ENCODE results near the gene NLRP5. TPM values are rescaled to one million over a fixed set of nuclear protein-coding genes. Genes with fewer than 3 reads are reported as not detected.

The NLRP5 gene
- total and polyA plus RNA-seq, 2 of the 8 experiments (the other 6 are each of a cell fraction or from before 2014, with no cell fraction given) = not detected

DNA sequence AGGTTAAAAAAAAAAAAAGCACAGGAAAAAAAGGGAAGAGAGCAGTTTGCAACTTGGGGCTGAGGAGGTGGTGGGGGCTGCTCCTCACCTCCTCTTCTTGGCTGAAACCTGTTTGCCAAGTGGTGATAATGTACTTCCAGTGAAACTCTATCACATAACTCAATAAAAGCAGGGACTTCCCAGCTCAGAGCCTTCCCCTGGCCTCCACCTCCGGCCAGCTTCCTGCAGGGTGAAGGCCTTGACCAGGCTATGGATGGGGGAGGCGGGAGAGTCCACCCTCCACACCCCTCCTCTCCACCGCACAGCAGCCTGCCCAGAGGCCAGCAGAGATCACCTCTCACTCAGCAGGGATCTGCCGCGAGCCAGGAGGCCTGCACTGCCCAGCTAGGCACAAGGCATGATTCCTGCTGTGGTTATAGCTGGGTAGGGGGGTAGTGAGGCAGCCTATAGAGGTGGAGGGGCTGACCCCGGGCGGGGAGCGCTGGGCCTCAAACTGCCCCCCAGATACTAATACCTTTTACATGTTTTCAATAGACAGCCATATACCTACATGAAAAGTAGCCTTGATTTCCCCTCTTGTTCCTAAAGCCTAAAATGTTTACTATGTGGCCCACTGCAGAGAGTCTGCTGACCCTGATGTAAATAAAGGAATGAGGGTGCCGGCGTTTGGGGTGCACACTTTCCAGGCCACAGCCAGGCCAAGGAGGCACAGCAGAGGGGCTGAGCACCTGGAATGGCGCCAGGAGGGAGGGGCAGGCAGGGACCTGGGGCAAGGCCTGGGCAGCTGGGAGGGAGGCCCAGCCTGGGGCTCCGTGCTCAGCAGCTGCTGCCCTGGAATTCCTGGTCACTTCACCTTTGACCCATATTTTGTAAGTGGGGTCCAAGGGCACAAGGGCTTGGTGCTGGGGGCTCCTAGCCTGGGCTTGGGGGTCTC lies 124.2 kb downstream of the NLRP5 start:
- FAIRE-seq = no peak
- WGBS, 2 experiments (ENCODE audit: extremely low coverage in 1 of 2, insufficient coverage in 1 of 2, insufficient read length in 1 of 2, insufficient replicate concordance in 2 of 2, low coverage in 1 of 2, low lambda C conversion rate in 2 of 2, missing lambda C conversion rate in 1 of 2) = 67% methylated on average over 12 of the region's 12 CpGs; no CpG with 5 or more reads in 1 of the 2 experiments
- H3K79me2 ChIP-seq (ENCODE audit: control insufficient read depth in 1 of 2, insufficient read depth in 2 of 2, low read length in 2 of 2) = peaks cover 49 to 96% of the 10 kb centered on the region in 2 experiments
- H3K56ac ChIP-seq (replicated peaks; ENCODE audit: insufficient read length, low read depth, low read length) = no peak overlapping the region
- no peak overlapping the region for H2AFZ ChIP-seq (ENCODE audit: low read length)
- no peak overlapping the region for H2BK20ac ChIP-seq (ENCODE audit: low read length)
- no peak overlapping the region for H2BK12ac ChIP-seq (ENCODE audit: low read depth, low read length)
- no peaks in the 10 kb centered on the region for H3K9me3 ChIP-seq (ENCODE audit: insufficient read depth in 2 of 2, low read depth in 1 of 2, low read length in 1 of 2)
- no peak overlapping the region for H3K9ac ChIP-seq (replicated peaks in 1 of 4; ENCODE audit: extremely low read depth in 1 of 4, low read depth in 3 of 4, low read length in 3 of 4)
- H2AK5ac ChIP-seq (ENCODE audit: low read depth, low read length) = no peak overlapping the region
- no peak overlapping the region for H3K18ac ChIP-seq (ENCODE audit: extremely low read depth, low read length)
- H4K91ac ChIP-seq (replicated peaks; ENCODE audit: insufficient read length, low read length) = no peak overlapping the region
- no peak overlapping the region for H4K5ac ChIP-seq (ENCODE audit: insufficient read length, low read depth, low read length)
- peak overlapping the region; percentile 13 to 31 for H3K4me2 ChIP-seq (ENCODE audit: insufficient read depth in 1 of 2, low read depth in 2 of 2, low read length in 2 of 2)
- no peak overlapping the region; the same call in 1 of the 2 replicates for H3K27ac ChIP-seq (ENCODE audit: low read depth, low read length)
- peak; percentile 17 for TF ChIP-seq ASH2L (IDR thresholded peaks at IDR 0.05; ENCODE audit: low read length)
- TF ChIP-seq POLR2A (IDR thresholded peaks at IDR 0.05; ENCODE audit: control extremely low read depth in 1 of 2, low read depth in 2 of 2, low read length in 2 of 2) = no peak
- no peak overlapping the region for H3K4ac ChIP-seq (replicated peaks; ENCODE audit: insufficient read length, low read depth, low read length)
- no peaks in the 10 kb centered on the region for H3K36me3 ChIP-seq (ENCODE audit: control insufficient read depth in 2 of 4, insufficient read depth in 4 of 4, low read length in 3 of 4)
- no peak overlapping the region for H2BK15ac ChIP-seq (ENCODE audit: low read length)
- ChIA-PET POLR2A (ENCODE audit: partially characterized antibody) (interaction anchor here (1.0 to 6.0 kb wide), 10 partner anchors 8 to 51 kb away, joined by 3 to 51 read pairs (median 6); partner anchors contain the start of gene ZNF787), CTCF (ENCODE audit: partially characterized antibody) (interaction anchor here (0.6 to 1.9 kb wide), 9 partner anchors 32 to 563 kb away, joined by 3 to 5 read pairs (median 3); no protein-coding TSS in a partner anchor)
- no peak overlapping the region for H4K8ac ChIP-seq (ENCODE audit: extremely low read depth, insufficient read depth, low read length)
- no peaks in the 10 kb centered on the region for H3K23me2 ChIP-seq (ENCODE audit: low read depth, low read length)
- peaks cover 20% of the 10 kb centered on the region for H3K79me1 ChIP-seq (ENCODE audit: low read depth, low read length)
- H3K4me1 ChIP-seq (replicated peaks in 1 of 4; ENCODE audit: control insufficient read depth in 3 of 4, insufficient read depth in 4 of 4, low read length in 3 of 4) = peaks cover 6 to 60% (median 40%) of the 10 kb centered on the region in 4 experiments
- H3K4me3 ChIP-seq (ENCODE audit: extremely low read depth in 1 of 4, insufficient read depth in 2 of 4, low read depth in 3 of 4, low read length in 4 of 4) = no peak overlapping the region
- H3K14ac ChIP-seq (ENCODE audit: insufficient read length) = no peak overlapping the region
- H3K27me3 ChIP-seq (replicated peaks in 1 of 4; ENCODE audit: control insufficient read depth in 3 of 4, extremely low read depth in 1 of 4, insufficient read depth in 3 of 4, low read length in 3 of 4) = no peaks in the 10 kb centered on the region; a peak in 1 of 7 replicates
- no peak overlapping the region for H2BK120ac ChIP-seq (replicated peaks; ENCODE audit: low read depth, low read length)
- H2BK5ac ChIP-seq (ENCODE audit: low read depth, low read length) = peak overlapping the region; percentile 72
- DNase-seq (ENCODE audit: low read depth in 1 of 2, low spot score in 2 of 2) = no peak
- H3K23ac ChIP-seq (ENCODE audit: insufficient read length) = no peak overlapping the region
- peaks cover 58 to 60% of the 10 kb centered on the region in 2 experiments for H4K20me1 ChIP-seq (replicated peaks in 1 of 2; ENCODE audit: control insufficient read depth in 1 of 2, insufficient read depth in 2 of 2, low read length in 2 of 2)
